GM21360 (cell line): ENCODE results near the gene RNF150.
"Not testable (repeated sequence)": the region's sequence is repeated elsewhere in the genome, so short reads cannot be mapped to it uniquely, and the experiment has no call there.

Experiments
- ATAC-seq: cut with Tn5 transposase; IDR thresholded peaks from one replicate; pipeline ENCODE4 v1.9.1; 2021; ENCODE audit warnings: mild to moderate bottlenecking, moderate library complexity; ENCODE audit not compliant: unreplicated experiment

Gene RNF150

DNA sequence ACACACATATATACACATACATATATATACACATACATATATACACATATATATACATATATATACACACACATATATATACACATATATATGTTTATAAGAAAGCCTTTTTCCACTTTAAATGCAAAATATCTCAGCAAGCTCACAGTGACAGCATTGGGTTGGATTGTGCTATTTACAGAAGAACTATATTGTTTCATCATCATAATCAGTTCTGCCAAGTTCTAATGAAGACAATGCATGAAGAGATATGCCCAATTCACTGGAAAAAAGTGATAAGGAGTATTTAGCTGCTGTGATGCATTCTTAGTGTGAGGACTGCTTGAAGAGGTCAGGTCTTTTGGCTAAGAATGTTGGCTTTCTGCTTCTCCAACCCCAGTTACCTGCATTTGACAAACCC lies 54.4 kb downstream of the RNF150 start:
- no peak for ATAC-seq

DNA sequence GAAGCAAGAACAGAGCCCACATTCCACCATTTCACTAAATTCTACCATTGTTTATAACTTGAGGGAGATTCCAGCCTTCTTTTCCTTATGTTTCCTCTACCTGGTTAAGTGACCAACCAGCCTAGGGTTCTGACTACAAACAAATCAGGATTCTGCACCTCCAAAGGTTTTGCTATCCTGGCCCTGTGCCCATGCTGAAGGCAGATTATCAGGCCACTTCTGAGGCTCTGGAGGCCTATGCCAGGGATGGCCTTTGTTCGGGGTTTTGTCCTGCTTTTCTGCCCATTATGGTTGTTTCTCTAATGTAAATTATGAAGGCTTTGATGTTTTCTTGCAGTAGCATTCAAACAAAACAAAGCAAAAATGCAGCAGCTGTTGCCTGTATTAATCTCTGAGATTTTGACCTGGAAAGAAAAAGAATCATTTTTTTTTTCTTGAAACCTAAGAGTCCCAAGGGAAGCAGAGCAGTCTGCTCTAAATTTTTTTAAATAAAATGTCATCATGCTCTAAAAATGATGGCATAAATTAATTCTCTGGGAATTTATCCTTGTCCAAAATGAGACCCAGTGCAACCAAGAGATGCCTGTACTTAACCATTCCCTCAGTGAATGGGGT lies 55.6 kb downstream of the RNF150 start:
- no peak for ATAC-seq

DNA sequence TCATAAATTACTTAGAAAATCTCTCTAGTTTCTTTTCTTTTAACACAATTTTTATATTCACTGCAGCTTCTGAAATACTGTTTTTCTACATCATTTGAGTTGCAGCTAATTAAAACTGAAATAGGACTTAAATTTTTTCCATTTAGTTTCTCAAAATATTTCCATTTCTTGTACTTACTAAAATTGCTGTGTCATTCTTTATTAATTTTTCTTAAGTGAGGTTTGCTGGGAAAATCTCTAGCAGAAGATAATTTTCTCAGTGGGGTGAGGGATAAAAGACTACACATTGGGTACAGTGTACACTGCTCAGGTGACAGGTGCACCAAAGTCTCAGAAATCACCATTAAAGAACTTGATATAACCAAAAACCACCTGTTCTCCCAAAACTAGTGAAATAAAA lies 57.7 kb downstream of the RNF150 start:
- ATAC-seq = no peak

DNA sequence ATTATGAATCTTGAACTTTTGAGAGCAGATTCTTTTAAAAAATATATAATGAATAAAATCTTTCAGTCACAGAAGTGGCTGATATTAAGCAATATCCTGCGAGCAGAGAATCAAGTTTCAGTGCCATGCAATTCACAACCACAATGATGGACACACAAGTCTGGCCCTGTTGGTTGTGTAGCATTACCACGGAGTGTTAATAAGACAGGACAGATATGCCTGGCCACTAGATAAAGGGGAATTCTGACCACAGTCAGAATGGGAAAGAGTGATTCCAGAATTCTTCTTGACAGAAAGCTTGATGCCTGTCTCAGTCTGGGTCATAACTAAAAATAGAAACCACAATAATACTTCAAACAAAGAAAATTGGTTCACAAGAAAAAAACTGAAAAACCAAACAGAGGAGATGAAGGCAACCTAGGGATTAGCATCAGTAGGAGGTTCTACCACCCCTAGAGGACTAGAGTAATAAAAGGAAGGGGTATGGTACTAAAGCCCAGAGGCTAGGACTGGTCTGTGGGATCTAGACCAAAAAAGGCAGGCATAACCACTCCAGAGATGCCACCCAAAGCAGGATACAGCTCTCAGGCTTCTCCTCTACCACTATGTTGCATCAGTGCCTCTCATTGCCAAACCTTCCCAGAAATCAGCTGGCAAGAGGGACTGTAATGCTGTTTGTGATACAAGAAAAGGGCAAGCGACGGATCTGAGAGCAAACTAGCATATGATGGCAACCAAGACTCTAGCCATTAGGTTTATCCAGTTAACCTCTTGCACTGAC lies 59.0 kb downstream of the RNF150 start:
- no peak for ATAC-seq

DNA sequence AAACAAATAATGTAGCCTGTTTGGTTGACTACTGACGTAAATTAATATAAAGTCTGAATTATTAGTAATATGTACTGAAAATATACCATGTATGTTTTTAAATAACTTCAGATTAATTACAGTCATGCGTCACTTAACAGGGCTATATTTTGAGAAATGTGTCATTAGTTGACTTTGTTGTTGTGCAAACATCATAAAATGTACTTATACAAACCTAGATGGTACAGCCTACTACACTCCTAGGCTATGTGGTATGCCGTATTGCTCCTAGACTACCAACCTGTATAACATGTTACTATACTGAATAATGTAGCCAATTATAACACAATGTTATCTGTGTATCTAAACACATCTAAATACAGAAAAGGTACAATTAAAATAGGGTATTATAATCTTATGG lies 66.6 kb downstream of the RNF150 start:
- ATAC-seq = no peak

DNA sequence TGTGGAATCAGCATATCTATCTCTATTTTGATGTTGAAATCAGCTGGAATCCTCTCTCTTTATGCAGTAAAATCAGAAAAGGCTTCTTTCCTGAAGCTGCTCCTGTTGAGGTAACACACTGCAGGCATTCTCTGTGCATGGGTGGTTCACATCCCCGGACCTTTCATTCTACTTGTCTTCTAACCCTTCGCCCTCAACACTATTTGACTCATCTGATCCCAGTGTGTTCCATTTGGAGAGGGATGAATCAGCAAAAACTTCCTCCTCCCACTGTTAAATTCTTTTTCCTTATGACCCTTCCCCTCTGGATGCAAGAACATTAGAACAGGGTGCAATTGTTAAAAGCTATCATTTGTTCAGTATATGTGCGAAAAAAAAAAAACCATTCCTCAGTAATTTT lies 67.4 kb downstream of the RNF150 start:
- ATAC-seq = no peak

DNA sequence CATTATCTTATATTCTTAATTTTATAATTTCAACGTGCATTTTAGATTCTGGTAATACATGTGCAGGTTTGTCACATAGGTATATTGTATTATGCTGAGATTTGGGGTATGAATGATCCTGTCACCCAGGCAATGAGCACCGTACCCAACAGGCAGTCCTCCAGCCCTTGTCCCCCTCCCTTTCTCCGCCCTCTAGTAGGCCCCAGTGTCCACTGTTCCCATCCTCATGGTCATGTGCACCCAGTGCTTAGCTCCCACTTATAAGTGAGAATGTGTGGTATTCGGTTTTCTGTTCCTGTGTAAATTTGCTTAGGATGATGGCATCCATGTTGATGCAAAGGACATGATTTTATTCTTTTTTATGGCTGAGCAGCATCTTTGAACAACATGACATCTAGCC lies 70.6 kb downstream of the RNF150 start:
- no peak for ATAC-seq

DNA sequence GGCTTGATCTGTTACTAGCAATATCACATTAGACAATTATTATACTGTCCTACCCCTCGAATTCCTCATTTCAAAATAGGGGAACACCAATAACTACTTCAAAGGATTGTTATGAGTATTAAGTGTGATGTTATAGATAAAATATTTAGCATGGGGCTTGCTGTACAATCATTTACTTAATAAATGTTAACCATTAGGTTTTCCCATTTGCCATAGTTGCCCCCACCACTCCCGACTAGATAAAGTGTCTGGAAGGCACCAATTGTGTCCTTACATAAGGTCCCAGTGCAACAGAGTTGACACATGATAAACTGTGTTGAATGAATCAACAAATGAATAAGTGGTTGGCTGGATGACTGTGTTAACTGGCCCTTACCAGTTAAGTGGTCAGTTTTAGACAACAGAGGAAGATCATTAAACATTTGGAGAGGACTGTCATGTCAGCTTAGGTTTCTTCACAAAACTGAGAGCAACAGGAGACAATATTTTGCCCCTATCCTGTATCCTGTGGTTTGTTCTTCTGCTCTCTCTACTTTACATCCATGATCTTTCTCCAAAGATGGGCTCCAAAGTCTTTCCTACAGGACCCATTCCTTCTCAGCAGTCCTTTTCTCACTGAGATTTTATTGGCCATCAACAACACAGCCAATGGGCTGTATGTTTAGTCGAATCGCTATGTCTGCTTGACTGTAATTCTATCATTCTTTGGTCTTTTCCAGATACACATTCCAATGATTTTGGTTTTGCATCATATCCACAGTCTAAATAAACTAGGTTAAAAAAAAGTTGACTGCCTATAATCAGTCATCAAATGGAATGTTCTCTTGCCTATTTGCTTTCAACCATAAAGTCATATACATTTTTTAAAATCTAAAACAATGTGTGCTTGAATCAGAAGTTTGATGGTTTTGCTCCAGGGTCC lies 74.4 kb downstream of the RNF150 start:
- ATAC-seq = no peak

DNA sequence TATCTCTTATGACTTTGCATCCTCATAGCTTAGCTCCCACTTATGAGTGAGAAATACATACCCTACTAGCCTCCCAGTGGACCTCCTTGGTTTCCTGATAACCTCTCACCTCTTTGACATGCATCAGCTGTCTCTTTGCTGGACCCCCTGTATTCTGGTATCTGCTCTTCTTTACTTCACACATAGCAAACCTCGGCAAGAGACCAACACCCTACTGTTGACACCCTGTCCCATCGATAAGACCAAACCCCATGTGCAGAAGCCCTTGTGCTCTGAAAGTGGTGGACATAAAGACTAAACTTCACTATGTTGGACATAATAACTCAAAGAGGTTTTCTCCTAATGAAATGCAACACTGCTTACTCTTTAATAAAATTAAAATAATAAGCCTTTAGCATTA lies 75.7 kb downstream of the RNF150 start:
- ATAC-seq = no peak

DNA sequence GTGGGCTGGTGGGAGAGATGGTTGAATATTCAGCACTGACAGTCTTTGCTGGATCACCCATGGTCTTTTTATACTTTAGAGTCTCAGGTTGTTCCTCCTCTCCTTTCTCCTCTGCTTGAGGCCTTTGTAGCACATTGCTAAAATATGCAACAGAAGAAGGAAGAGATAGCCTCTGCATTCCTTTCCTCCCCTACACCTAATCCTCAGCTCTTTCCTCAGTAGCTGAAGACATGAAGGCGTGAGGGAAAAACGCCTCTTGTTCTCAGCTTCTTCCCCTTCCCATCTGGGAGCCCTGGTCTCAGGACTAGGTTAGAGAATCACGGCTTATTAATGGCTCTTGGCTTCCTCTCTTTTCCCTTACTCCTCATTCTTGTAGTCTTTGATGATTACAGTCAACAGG lies 76.8 kb downstream of the RNF150 start:
- no peak for ATAC-seq

DNA sequence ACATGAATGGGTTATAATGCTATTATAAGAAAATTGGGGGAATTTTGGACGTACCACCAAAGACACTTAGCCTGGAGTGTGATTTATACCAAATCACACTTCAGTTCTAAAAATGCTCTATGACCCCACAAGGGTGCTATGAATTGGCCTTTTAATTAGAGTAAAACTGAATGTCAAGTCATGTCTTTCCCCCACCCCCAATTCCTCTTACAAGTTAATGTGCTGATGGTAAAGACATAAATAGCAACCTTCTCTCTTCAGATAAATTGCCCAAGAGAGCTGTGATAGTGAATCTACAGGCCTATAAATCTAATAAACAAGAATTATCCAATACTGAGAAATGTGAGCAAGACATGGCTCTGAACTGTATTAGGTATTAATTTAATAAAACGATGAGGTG lies 78.8 kb downstream of the RNF150 start:
- ATAC-seq = no peak

DNA sequence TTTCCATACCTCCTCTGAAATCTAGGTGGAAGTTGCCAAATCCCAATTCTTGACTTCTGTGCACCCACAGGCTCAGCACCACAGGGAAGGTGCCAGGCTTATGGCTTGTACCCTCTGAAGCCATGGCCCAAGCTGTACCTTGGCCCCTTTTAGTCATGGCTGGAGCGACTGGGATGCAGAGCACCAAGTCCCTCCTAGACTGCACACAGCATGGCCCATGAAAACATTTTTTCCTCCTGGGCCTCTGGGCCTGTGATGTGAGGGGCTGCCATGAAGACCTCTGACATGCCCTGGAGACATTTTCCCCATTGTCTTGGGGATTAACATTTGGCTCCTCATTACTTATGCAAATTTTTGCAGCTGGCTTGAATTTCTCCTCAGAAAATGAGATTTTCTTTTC lies 82.3 kb downstream of the RNF150 start:
- ATAC-seq = not testable (repeated sequence)

DNA sequence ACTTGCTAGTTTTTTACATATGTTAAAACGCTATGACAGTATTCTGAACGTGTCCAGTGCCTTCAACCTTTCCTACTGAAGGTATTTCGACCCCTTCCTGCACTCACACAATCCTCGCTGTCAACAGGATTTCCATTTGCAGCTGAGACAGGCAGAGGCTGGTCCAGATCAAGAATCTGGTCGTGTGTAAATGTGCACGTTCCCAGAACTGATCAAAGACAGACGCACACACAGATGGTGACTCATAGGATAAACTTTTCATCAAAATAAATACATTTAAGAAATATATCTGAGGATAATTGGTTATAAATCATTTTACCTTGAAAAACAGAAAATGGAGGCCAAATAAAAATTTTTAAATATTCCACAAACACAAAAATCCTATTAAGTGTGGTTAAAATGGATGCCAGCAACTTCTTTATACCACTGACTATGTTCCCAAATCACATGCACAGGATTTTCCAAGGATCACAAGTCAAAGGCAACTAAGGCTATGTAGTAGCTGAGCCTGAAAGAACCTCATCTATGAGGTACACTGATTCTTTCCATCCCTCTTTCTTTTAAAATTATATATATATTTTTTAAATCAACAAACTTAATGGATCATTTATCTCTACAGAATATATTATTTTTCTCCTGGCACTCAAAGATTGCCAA lies 85.9 kb downstream of the RNF150 start:
- ATAC-seq = no peak

DNA sequence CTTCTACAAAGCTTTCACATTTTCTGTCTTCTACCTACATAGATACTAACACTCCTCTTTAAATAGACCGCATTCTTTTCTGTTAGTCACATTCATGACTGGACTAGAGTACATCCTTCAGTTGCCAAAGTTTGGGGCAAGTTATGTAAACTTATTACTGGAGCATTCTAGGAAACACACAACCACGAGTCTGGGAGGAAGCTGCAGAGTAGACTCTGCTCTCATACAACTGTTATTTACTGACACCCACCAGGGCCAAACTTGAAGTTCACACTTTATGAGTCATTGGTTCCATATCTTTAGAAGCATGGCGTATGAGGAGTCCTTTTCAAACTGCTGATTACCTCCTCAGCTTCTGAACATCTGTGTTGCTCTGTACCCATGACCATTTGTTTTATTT lies 87.0 kb downstream of the RNF150 start:
- no peak for ATAC-seq

DNA sequence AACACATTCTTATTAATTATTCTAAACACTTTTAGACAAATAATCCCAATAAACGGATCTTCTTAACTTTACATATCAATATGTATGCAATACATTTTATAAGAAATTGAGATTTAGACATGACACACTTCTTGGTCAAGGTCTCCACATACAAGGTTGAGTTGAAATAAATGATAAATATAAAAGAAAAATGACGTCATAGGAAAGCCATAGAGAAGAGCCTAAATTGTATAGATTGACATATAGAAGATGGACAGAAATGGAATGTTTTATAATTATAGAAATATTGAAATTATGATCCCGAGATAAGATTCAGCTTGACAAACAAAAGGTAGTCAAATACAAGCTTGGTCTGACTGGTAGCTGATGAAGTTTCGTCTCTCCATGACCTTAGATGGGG lies 87.4 kb downstream of the RNF150 start:
- no peak for ATAC-seq

DNA sequence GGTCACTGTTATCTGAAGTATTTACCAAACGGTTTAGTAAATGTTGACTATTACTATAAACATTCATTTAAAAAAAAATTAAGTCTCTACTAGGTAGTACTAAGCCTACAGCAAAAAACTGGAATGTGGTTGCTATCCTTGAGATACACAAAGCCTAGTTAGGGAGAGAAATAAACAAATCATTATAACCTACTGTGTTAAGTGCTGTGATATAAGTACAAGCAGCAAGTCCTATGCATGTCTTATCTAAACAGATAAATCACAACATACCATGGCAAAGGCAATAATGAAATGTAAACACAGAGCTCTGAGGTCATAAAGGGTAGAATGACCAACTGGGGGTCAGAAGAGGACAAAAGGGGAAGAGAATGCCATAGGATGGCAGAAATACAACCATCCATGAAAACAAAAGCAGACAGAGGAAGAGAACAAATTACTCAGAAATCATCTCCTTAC lies 92.2 kb downstream of the RNF150 start:
- no peak for ATAC-seq

DNA sequence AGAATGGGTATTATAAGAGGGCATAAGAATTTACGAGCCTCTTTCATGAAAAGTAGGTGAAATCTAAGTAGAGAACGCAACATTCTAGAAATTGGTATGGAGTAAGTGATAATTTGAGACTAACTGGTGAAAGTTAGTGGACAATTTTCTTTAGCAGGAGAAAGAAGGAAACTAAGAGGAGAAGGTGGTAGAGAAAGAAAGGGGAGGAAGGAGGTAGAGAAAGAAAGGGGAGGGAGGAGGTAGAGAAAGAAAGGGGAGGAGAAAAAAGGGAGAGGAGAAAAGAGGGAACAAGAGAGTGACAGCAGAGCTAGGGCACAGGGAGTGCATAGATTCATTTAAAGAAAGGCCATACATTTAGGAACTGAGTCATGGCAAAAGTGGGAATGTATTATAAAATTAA lies 94.1 kb downstream of the RNF150 start:
- ATAC-seq = no peak

DNA sequence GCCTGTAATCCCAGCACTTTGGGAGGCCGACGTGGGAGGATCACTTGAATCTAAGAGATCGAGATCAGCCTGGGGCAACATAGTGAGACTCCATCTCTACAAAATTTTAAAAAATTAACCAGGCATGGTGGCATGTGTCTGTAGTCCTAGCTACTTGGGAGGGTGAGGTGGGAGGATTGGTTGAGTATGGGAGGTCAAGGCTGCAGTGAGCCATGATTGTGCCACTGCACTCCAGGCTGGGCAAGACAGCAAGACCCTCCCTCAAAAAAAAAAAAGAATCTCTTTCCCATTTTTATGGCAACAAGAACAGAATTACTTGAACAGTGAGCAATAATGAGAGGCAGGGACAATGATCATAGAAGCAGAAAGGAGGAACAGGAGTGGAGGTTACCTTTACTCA lies 94.8 kb downstream of the RNF150 start:
- ATAC-seq = no peak

DNA sequence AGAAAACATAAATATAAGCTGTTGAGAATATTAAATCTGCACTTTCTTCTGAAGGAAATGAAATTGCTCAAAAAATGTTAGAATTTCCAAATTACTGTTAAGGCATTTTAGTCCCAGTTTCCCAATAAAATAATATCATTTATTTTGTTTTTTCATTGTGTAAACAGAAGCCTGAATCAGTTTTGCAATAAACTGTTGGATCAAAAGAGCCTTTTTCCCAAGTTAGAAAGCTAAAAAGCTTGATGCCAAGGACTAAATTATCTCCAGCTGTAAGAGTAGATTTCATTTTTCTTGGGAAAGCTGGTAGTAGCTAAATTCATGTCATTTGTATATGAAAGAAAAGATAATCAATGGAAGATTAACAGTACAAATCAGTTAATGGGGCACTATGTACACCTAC lies 95.8 kb downstream of the RNF150 start:
- ATAC-seq = no peak

DNA sequence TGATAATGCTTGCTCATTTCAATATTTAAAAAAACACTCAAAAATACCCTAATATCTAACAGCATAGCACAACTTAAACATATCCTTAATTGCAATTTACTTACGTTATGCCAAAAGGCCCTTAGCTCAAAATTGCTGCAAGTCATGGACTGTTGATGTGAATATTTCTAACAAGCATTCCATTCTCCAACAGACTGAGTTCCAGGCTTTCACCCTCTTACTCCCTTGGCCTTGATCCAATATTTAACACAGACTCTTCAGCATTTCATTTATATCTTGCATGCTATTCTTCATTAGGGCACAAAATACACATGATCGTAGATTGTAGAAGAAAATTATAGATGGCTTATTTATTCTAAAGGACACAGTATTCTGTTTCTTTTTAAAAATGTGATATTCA lies 96.5 kb downstream of the RNF150 start:
- ATAC-seq = no peak

DNA sequence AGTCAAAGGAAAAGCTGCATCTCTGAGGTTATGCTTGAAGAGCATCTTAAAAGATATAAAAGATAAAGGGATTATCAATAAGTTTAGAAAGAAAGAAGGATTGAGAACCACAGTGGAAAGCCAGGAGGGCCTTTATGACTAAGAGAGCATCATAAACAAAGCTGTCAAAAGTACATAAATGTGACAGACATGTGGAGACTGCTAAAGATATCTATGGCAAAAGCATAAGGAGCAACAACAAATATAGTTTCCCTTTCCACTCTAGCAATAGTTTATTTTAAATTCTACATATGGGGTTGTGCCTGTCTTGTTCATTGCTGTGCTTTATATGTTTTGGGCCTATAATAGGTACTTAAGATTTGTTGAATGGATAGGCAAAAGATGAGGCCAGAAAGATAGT lies 97.3 kb downstream of the RNF150 start:
- ATAC-seq = no peak
